Panc1 (cell line): ENCODE data around the gene RRP1. TPM values are rescaled to one million over a fixed set of nuclear protein-coding genes. Genes with fewer than 3 reads are reported as not detected.

Experiments
- ATAC-seq: fragments of 200-7000 bp; cut with Tn5 transposase; 2 replicates; pipeline ENCODE4 v1.9.1; 2020; ENCODE audit warnings: mild to moderate bottlenecking, moderate library complexity
- BruUV-seq: library from RNA; stranded (reverse); fragments of 400-500 nt; replicated peaks from 2 replicates; lab custom pipeline; 2021; lab: Mats Ljungman, UMichigan
- CTCF ChIA-PET: fragments of 300-600 bp; sonication (Branson Sonifier 250); formaldehyde crosslinking; loops from one replicate; lab custom pipeline; 2022; ENCODE audit warnings: antibody characterized with exemption; lab: Charles Lee
- POLR2A ChIA-PET: fragments of 300-600 bp; sonication (Branson Sonifier 250); formaldehyde crosslinking; loops from one replicate; lab custom pipeline; 2022; ENCODE audit warnings: antibody characterized with exemption; lab: Charles Lee
- DNase-seq: peaks from one replicate; pipeline ENCODE4 v3.0.0-alpha.2; 2010; ENCODE audit warnings: low read depth, low spot score
- H3K27ac ChIP-seq: 2 replicates; pipeline ENCODE4 v1.5.1; 2011; ENCODE audit warnings: mild to moderate bottlenecking, low read length, inconsistent platforms
- H3K27me3 ChIP-seq: fragments of 200-500 bp; sonication (Bioruptor generic); 2 replicates; pipeline ENCODE4 v1.6.0; 2014; ENCODE audit warnings: low read length, inconsistent platforms; ENCODE audit not compliant: control insufficient read depth, insufficient read depth
- H3K36me3 ChIP-seq: fragments of 200-500 bp; sonication (Bioruptor generic); 2 replicates; pipeline ENCODE4 v1.5.1; 2014; ENCODE audit warnings: inconsistent platforms, mild to moderate bottlenecking, low read length, moderate library complexity; ENCODE audit not compliant: control insufficient read depth, insufficient read depth
- H3K4me1 ChIP-seq: 2 replicates; pipeline ENCODE4 v1.5.1; 2011; ENCODE audit warnings: inconsistent platforms, mild to moderate bottlenecking, low read length, moderate library complexity; ENCODE audit not compliant: control insufficient read depth, insufficient read depth
- H3K4me3 ChIP-seq, 2 experiments: 2 replicates each; pipeline ENCODE4 v1.5.1; 2011 to 2012; ENCODE audit warnings: low read depth in 2 of 2, low read length in 2 of 2, mild to moderate bottlenecking in 2 of 2, inconsistent platforms in 1 of 2, moderate library complexity in 1 of 2
- H3K9me3 ChIP-seq: fragments of 200-500 bp; sonication (Bioruptor generic); 2 replicates; pipeline ENCODE4 v1.5.1; 2014; ENCODE audit warnings: low read depth, mild to moderate bottlenecking, inconsistent platforms, low read length, moderate library complexity; ENCODE audit not compliant: control insufficient read depth, insufficient read depth
- CTCF ChIP-seq: fragments of 450-650 bp; IDR thresholded peaks from 2 replicates; pipeline ENCODE4 v1.5.1; 2017; ENCODE audit warnings: mild to moderate bottlenecking
- POLR2AphosphoS5 ChIP-seq: IDR thresholded peaks from 2 replicates; pipeline ENCODE4 v1.6.1; 2012; ENCODE audit warnings: mild to moderate bottlenecking, low read depth, low read length, moderate library complexity
- REST ChIP-seq, 2 experiments: IDR thresholded peaks; 2 replicates each; pipeline ENCODE4 v1.6.1; 2011 to 2012; ENCODE audit warnings: low read depth in 2 of 2, control low read depth in 1 of 2, low read length in 1 of 2, mild to moderate bottlenecking in 1 of 2, moderate library complexity in 1 of 2; ENCODE audit not compliant: insufficient read depth in 1 of 2
- SIN3A ChIP-seq: IDR thresholded peaks from 2 replicates; pipeline ENCODE4 v1.6.1; 2012; ENCODE audit warnings: low read depth, mild to moderate bottlenecking, low read length, moderate library complexity, borderline replicate concordance; ENCODE audit not compliant: insufficient read depth
- TCF7L2 ChIP-seq: IDR thresholded peaks from 2 replicates; pipeline ENCODE4 v1.6.1; 2011; ENCODE audit warnings: mild to moderate bottlenecking, low read depth, low read length, inconsistent platforms
- in situ Hi-C: cut with HindIII; loops from 2 replicates; pipeline ENCODE4 v1.10.0; 2016; ENCODE audit warnings: low sequenced_read_pairs, low pct_unique_long_range_greater_than_20kb
- intact Hi-C: fragments of 100-400 bp; cut with micrococcal nuclease; formaldehyde crosslinking; loops from one replicate; pipeline ENCODE4 v1.10.0; 2022; ENCODE audit not compliant: unreplicated experiment
- total RNA-seq: library from RNA; stranded (reverse); gene quantifications from one replicate; pipeline ENCODE4 v1.2.1, GENCODE V29; 2021; ENCODE audit not compliant: unreplicated experiment

The RRP1 gene
- total RNA-seq, 1 experiment from 2014 or later, result 41.8 TPM

GRCh38 chr21:43785134-43785533, 4.2 kb upstream of the RRP1 start:
- no TSS peak for BruUV-seq
- in situ Hi-C loops (no loop called here), intact Hi-C loops (no loop called here)
- no peak overlapping the region for H3K4me3 ChIP-seq
- H3K36me3 ChIP-seq, result peaks cover 3% of the 10 kb centered on the region; the same call in 1 of the 2 replicates
- no peak overlapping the region for H3K27ac ChIP-seq
- TF ChIP-seq CTCF (no peak), REST (IDR thresholded peaks at IDR 0.05; ENCODE audit: insufficient read depth in 1 of 2, low read depth in 2 of 2, low read length in 1 of 2) (no peak), POLR2AphosphoS5 (no peak), TCF7L2 (no peak), SIN3A (no peak)
- no peaks in the 10 kb centered on the region for H3K9me3 ChIP-seq
- ChIA-PET POLR2A (interaction anchor here (0.7 to 1.0 kb wide), 2 partner anchors 13 to 518 kb away, joined by 5 read pairs; no protein-coding TSS in a partner anchor), CTCF (no interaction called here)
- H3K27me3 ChIP-seq, result no peaks in the 10 kb centered on the region
- no peaks in the 10 kb centered on the region; the same call in 1 of the 2 replicates for H3K4me1 ChIP-seq
- DNase-seq (no peak), ATAC-seq (no peak)

GRCh38 chr21:43786300-43786806, 3.0 kb upstream of the RRP1 start:
- DNase-seq, result no peak
- ATAC-seq, result no peak
- Histone ChIP-seq H3K4me3 (no peak overlapping the region), H3K27me3 (no peaks in the 10 kb centered on the region), H3K27ac (no peak overlapping the region), H3K4me1 (0 out of 2 replicates have a peak, but pooled peaks cover 6% of the 10 kb centered on the region), H3K9me3 (no peaks in the 10 kb centered on the region), H3K36me3 (peaks cover 3% of the 10 kb centered on the region; the same call in 1 of the 2 replicates)
- in situ Hi-C loops, result no loop called here
- BruUV-seq, result no TSS peak
- POLR2A ChIA-PET, result no interaction called here
- CTCF ChIA-PET, result no interaction called here
- intact Hi-C loops, result no loop called here
- TF ChIP-seq REST (IDR thresholded peaks at IDR 0.05; ENCODE audit: insufficient read depth in 1 of 2, low read depth in 2 of 2, low read length in 1 of 2), result no peak
- no peak for TF ChIP-seq CTCF
- TF ChIP-seq TCF7L2, result no peak
- no peak for TF ChIP-seq SIN3A
- no peak for TF ChIP-seq POLR2AphosphoS5
